CD4-positive, alpha-beta T cell treated with Interleukin-6 at 100 ng/mL for 8 hours (primary cell): ENCODE data around the gene ATP6V1G1.
A peak's percentile ranks its signal among the peaks of the same experiment; 100 is the strongest.

Experiments
- DNase-seq: peaks from one replicate; pipeline ENCODE4 v3.0.0-alpha.2; 2020; ENCODE audit warnings: mixed read lengths, low spot score

Gene ATP6V1G1

DNA sequence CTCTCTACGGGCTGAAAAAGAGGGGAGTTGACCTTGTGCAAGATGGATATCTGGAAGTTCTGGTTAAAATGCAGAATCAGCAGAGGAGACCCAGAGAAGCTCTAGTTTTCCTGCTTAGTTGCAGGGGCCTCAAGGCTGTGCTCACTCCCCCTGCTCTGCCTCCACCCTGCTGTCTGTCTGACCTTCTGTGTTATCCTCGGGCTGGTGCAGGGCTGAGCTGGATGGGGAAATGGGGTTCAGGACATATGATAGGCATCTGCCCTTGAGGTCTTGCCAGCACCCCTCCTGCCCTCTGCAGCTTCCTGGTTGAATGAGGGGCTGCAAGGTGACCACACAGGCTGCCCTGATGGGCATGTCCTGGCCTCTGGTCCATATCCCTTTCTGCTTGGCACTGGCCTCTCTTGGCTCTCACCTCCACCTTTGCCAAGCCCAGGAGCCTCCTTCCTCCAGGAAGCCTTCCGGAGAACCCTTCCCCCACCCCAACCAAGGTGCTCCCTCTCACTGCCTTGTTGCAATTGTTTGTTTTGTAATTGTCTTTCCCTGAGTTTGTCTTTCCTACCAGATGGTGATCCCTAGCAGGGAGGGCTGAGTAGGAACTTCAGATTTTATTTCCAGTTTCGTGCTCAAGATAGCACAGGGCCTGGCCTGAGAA is 24.8 kb downstream of the ATP6V1G1 start:
- DNase-seq, result no peak

DNA sequence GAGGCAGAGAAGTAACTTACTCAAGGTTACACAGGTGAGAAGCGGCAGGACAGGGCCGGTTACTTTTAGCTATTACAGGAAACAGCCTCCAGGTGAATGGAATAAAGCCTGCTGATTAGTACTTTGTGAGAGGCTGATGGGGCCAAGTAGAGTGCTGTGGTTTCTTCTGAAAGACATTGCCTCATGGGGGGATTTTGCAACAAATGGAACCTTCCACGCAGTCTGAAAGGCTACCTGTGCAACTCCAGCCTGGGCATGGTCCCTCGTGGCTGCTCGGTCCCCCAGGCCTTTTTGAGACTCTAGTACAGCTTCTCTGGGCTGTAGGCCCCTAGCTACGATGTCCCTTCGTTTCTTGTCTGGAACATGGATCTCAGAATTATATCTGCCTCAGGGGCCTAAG is 25.5 kb downstream of the ATP6V1G1 start:
- no peak for DNase-seq

DNA sequence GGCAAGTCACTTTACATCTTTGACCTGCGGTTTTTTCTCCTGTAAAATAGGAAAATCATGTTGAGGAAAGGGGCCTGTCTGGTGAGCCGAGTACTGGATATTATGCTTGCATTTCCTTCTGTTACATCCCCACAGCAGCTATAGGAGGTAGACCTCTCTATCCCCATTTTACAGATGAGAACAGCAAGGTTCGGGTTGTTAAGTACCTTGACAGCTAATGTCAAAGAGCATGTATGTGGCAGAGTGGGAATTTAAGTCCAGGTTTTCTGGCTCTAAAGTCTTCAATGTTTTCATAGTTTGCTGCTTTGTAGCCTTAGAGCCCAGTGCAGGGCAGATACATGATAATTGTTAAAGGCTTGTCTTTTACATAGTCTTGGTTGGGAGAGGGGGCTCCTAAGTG is 26.4 kb downstream of the ATP6V1G1 start:
- DNase-seq, result no peak

DNA sequence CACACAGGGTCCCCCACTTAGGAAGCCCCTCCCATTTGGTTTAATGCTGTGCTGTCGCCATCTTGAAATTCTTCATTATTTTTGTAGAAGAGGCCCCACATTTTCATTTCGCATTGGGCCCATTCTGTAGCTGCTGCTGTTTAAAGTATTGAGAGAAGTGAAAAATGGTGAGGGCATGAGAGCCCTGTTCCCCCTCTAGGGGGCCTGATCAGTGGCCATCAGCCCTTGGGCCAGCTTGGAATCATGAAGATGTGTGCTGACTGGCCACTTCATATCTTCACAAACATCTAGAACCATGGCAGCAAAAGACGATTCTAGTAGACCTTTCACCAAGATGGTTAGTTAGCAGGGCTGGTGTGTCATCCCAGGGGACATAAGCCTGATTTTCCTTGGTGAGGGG is 26.8 kb downstream of the ATP6V1G1 start:
- no peak for DNase-seq

DNA sequence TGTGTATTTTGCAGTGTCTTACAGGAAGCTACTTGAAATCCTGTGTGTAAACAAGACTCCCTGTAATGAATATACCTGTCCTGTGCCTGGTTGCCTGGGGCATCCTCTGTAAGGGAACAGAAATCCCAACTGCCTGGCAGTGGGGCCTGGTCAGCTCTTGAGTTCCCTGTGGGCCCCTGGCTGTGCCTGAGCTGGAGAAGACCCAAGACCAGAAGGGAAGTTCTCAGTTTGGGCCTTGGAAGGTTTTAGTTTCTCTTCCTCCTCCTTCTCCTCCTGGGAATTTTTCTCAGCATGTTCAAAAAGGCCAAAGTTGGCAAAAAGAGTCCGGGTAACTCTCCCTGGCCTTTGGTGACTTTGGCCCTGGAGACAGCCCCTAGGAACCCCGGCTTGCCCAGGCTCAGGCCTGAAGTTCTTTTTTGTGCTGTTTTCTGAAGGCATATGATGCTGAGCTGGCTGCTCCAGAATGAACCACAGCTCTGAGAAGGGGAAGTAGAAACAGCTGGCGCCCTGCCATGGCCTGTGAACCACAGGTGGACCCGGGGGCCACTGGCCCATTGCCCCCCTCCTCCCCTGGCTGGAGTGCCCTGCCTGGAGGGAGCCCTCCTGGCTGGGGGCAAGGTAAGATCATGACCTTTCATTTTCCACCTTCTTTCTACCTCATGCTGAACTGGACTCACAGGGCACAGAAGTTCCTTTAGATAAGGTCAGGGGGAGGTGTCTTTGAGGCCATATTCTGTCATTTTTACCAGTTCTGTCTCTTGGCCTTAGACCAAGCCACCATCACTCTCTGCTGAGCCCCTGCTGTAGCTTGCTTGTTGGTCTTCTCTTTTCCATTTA is 29.3 kb downstream of the ATP6V1G1 start:
- DNase-seq, result peak; percentile 15

DNA sequence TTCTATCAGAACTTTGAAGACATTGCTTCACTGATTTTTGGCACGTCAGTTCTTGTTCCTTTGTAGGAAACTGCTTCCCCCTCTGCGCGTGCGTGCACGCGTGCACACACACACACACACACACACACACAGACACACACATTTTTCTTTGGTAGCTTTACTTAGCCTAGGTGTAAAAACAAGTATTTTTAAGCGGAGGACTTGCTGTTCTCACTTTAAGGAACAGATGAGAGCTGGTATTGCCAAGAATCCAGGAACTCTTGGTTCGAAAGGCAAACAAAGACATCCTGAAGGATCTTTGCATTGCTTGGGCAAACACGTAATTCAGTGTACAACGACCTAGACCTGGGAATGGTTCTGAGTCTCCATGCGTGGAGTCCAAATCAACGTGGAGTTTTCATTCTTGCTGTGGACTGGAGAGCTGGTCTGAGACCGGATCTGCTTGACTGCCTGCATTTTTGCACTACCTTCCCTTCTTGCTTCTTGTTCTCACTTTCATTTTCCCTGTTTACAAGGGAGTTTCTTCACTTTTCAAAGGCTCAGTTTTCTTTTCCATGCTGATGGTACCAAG is 31.7 kb downstream of the ATP6V1G1 start:
- peak; percentile 18 for DNase-seq

DNA sequence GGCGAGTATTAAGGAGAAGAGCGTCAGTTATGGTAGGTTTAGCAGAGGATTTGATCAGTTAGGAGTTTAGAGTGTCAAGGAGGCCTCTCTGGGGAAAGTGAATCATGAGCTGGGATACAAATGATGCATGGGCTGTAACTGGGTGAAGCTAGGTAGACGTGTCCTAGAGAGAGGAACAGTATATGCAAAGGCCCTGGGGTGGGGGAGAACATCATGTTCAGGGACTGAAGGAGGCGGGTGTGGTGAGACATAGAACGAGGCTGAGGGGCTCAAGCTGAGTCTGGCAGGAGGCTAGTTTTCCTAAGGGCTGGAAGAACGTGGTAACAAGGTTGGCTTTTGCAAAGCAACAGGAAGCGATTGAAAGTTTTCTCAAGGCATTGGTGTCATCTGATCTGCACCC is 34.0 kb downstream of the ATP6V1G1 start:
- DNase-seq, result no peak

DNA sequence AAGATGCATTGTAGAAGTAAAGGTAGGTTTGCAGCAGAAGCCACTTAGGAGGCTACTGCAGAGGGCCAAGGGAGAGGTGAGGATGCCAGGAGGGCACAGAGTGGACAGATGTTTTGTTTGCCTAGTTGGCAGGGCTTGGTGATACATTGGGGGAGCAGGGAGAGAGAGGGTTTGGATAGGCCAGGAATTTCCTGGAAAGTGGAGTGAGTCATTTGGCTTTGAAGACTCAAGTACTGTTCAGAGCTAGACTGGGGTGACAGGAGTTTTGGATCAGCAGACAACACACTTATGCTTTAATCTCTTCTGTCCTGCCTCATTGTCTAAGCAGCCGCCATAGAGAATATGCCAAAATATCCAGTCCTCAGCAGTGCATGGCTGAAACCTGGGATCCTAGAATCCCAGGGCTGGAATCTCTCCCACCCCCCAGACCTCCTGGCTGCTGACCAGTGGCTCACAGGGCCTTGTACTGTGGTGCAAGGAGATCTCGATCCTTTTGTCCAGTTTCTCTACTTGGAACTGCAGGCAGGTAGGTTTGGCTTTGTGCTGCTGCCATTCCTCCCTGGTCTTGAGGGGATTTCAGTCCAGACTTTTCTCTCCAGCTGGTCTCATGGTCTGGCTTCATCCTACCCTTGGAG is 34.5 kb downstream of the ATP6V1G1 start:
- DNase-seq, result no peak

DNA sequence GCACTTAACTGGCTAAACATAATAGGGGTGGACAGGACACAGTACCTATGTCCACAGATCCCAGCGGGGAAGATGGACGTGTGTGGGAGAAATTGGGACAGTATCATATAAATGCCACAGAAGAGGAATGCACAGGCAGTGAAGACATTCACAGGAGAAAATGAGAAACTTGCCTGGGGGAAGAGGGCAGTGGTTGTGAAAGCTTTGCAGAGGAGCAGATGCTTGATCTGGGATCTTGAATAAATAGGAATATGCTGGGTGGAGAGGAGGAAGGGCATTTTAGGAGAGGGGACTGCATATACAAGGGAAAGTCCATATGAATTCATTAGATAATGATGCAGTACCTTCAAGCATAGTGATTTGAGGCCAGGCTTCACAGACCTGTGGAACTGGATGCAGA is 37.1 kb downstream of the ATP6V1G1 start:
- no peak for DNase-seq

DNA sequence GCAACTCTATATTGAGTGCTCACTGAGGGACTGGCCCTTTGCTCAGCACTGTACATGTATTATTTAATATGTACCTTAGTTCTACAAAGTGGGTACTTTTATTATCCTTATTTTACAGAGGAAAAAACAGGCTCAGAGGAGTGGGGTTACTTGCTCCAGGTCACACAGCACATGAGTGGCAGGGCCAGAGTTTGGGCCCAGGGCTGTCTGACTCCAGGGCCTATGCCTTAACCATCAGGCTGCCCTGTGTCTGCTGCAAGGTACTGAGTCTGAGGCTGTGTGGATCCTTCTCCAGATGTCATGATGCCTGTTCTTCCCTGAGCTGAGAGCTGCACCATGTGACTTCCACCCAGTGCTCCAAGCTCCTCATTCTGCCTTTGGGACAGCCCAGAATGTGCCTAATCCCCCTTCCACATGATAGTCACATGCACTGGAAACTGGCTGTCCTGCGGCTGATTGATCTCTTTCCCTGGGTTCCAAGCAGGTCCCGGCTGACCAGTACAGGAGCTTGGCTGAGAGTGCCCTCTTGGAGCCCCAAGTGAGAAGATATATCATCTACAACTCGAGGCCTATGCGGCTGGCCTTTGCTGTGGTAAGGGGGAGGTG is 38.9 kb downstream of the ATP6V1G1 start:
- DNase-seq, result no peak

DNA sequence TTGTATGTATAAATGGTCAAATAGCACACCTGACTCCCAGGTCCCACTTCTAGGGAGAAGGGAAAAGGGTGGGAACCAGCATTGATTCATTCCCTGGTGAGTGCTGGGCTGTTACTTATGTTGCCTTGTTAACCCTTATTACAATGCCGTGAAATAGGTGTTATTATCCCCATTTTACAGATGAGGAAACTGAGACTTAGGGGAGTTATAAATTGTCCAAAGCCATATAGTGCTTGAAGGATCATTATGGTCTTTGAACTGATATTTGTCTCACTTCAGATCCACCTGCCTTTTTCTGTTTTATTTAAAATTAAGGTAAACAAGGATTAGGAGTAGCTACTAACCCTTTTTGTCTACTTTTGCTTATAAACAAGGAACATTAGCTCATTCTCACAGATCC is 40.0 kb downstream of the ATP6V1G1 start:
- no peak for DNase-seq

DNA sequence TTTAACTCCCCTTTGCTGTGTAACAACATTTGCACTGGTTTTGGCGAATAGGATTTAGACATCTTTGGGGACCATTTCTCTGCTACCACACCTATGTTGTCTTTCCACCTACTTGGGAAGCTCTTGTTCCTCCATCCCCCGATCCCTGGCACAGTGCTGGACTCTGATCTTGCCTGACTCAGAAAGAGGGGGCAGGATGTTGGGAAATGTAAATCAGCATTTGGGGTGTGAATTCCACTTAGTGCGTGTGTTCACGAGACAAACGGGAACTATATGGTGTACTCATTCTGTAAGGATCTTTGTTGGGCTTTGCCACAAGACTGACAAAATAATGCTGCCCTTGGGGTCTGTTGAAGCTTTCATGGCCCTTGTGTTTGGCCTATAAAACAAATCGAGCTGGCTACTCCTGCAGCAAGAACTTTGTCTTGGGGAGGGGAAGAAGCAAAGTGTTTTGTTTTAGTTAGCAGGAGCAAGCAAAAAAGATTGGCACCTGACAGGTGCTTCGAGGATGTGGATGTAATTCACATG is 42.1 kb downstream of the ATP6V1G1 start:
- DNase-seq, result no peak

DNA sequence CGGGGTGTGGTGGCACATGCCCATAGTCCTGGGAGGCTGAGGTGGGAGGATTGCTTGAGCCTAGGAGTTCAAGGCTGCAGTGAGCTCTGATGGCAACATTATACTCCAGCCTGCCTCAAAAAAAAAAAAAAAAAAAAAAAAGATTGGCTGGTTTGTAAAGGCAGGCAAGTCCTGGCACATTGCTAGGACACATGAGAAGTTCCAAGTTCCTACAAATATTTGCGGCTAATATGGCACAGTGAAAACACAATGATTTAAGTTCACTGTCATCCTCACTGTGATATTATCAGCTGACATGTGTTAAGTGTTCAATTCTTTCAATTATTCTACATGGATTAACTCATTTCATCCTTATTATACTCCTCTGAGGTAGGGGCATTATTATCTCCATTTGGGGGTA is 43.6 kb downstream of the ATP6V1G1 start:
- no peak for DNase-seq

DNA sequence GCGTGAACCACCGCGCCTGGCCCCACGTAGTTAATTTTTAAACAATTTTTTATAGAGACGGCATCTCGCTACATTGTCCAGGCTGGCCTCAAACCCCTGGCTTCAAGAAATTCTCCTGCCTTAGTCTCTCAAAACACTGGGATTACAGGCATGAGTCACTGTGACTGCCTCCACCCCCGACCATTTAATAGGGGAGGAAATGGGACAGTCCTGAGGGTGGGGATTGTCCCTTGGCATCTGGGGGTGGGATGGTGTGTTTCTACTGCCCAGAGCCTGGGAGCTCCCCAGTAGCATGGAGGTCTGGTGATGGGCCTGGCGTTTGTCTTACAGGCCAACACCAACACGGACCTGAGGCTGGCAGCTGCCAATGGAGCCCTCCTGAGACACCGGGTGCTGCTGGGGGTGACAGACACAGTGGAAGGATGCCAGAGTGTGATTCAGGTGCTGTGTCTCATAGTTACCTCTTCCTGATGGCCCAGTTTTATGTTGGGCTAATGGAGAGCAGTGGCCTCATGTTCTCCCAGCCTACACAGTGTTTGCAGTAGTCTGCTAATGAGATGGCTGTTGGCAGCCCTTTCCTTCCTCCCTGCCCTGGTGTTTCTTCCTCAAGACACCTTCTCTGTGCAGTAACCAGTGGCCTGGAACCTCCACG is 46.0 kb downstream of the ATP6V1G1 start:
- DNase-seq, result no peak

DNA sequence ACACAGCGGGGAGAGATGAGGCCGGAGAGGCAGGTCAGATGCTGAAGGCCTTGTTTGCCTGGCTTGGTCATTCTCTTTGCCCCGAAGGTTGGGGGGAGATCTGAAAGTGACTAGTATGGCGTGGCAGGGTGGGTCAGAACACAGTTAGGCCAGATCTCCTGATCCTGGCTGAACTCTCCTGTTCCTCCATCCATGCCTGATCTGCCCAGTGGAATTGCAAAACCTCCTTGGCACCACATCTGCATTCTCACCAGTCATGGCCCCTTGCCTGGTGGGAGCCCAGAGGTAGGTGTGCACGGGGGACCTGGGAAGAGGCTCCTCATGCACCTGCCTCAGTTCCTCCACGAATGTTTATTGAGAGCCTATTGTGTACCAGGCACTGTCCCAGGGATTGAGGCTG is 46.8 kb downstream of the ATP6V1G1 start:
- no peak for DNase-seq

DNA sequence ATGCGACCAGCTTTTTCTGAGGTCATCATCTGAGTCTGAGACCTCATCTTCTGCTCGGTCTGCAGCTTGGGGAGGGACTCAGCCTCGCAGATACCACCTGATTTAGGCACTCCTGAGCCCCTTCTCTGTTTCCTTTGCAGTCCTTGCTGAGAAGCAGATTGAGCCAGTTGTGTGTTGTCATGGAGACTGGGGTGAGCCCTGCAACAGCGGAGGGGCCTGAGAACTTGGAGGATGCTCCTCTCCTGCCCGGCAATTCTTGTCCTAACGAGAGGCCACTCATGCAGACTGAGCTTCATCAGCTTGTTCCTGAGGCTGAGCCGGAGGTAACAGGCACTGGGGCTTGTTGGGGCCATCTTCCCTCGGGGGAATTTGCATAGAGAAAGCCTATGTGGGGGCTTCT is 50.8 kb downstream of the ATP6V1G1 start:
- DNase-seq, result no peak

DNA sequence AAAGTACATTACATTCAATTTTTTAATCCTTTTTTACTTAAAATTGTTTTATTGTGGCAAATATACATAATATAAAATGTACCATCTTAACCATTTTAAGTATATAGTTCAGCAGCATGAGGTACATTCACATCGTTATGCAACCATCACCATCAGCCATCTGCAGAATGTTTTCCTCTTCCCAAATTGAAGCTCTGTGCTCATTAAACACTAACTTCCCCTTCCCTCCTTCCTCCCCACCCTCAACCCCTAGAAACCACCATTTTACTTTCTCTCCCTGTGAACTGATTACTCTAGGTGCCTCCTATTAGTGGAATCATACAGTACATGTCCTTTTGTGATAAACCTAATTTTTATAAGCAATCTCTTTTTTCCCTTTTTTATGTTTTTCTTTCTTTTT is 54.4 kb downstream of the ATP6V1G1 start:
- DNase-seq, result no peak

DNA sequence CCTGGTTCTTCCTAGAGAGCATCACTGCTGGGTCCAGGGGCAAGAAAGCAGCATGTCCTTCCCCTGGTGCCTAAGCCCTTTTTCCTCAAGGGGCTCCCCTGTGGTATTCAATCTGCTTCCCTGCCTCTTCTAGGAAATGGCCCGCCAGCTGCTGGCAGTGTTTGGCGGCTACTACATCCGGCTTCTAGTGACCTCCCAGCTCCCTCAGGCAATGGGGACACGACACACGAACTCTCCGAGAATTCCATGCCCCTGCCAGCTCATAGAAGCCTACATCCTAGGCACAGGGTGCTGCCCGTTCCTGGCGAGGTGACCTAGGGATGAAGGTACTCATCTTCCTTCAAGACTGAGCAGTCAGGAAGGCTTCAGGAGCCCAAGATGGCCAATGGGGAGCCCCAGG is 55.4 kb downstream of the ATP6V1G1 start:
- DNase-seq, result no peak

DNA sequence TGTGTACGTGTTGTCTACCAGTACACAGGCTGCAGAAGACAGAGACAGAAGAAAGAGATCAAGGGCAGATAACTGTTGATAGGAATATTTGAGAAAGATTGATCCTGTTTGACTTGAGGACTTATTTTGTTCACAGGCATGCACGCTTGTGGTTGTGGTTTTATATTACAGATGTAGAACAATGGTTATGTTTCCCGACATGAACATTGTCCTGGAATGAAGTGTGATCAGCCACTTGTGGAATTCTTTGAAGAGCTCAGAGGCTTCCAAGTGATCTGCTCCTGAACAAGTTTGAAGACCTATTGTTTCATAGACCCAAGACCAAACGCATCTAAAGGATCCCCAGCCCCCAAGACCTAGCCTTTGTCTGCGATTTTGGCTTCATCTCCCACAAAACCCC is 56.3 kb downstream of the ATP6V1G1 start:
- no peak for DNase-seq
